Stimulated activated CD4-positive, alpha-beta T cell treated with anti-CD3 and anti-CD28 coated beads, Interleukin-4, amount 100 ng/mL, for 24 hours (primary cell): Measurements from ENCODE around the gene NPAT.
"Not testable (repeated sequence)": the region's sequence is repeated elsewhere in the genome, so short reads cannot be mapped to it uniquely, and the experiment has no call there.

ENCODE experiments used
- DNase-seq: peaks from one replicate; pipeline ENCODE4 v3.0.0-alpha.2; 2020

The NPAT gene

GRCh38 chr11:108218912-108219783, 3.3 kb downstream of the NPAT start:
- no peak for DNase-seq

GRCh38 chr11:108218455-108218854, 4.0 kb downstream of the NPAT start:
- no peak for DNase-seq

GRCh38 chr11:108216988-108217387, 5.5 kb downstream of the NPAT start:
- DNase-seq, result no peak

- no peak for DNase-seq
Measured at GRCh38 chr11:108213784-108214183, 8.7 kb downstream of the NPAT start.

GRCh38 chr11:108210441-108210840, 12.0 kb downstream of the NPAT start:
- no peak for DNase-seq

GRCh38 chr11:108207683-108208060, 14.8 kb downstream of the NPAT start:
- DNase-seq, result no peak

- DNase-seq, result no peak
Measured at GRCh38 chr11:108206969-108207682, 15.3 kb downstream of the NPAT start.

GRCh38 chr11:108206171-108206570, 16.3 kb downstream of the NPAT start:
- DNase-seq, result no peak

- no peak for DNase-seq
Measured at GRCh38 chr11:108204929-108205499, 17.4 kb downstream of the NPAT start.

- DNase-seq, result no peak
Measured at GRCh38 chr11:108204376-108204775, 18.1 kb downstream of the NPAT start.

GRCh38 chr11:108203075-108203474, 19.4 kb downstream of the NPAT start:
- DNase-seq, result no peak

- peak; percentile 87 for DNase-seq
Measured at GRCh38 chr11:108199446-108200321, 22.8 kb downstream of the NPAT start.

- DNase-seq, result no peak
Measured at GRCh38 chr11:108198833-108199232, 23.6 kb downstream of the NPAT start.

- no peak for DNase-seq
Measured at GRCh38 chr11:108197351-108197750, 25.1 kb downstream of the NPAT start.

GRCh38 chr11:108196901-108197300, 25.5 kb downstream of the NPAT start:
- DNase-seq, result no peak

- DNase-seq, result no peak
Measured at GRCh38 chr11:108193725-108194124, 28.7 kb downstream of the NPAT start.

GRCh38 chr11:108177570-108177969, 44.9 kb downstream of the NPAT start:
- DNase-seq, result no peak

- no peak for DNase-seq
Measured at GRCh38 chr11:108170184-108170583, 52.3 kb downstream of the NPAT start.

- no peak for DNase-seq
Measured at GRCh38 chr11:108167624-108168023, 54.8 kb downstream of the NPAT start.

GRCh38 chr11:108162878-108163277, 59.6 kb downstream of the NPAT start:
- not testable (repeated sequence) for DNase-seq

- DNase-seq, result no peak
Measured at GRCh38 chr11:108160970-108161566, 61.4 kb downstream of the NPAT start.

- no peak for DNase-seq
Measured at GRCh38 chr11:108154591-108154990, 67.8 kb downstream of the NPAT start.
